ENCODE measurements around the gene PFDN2. TPM values are rescaled to one million over a fixed set of nuclear protein-coding genes. Genes with fewer than 3 reads are reported as not detected.

PFDN2 gene
- total and polyA plus RNA-seq, 2 donors (not counting 3 experiments of a cell fraction or from before 2014, with no cell fraction given), result 104 to 157 TPM

- dilution Hi-C loops (cut with MboI; ENCODE audit: extremely low pct_ligation_motif_present, low sequenced_read_pairs), result no loop called here
- TF ChIP-seq, protein P1, sequence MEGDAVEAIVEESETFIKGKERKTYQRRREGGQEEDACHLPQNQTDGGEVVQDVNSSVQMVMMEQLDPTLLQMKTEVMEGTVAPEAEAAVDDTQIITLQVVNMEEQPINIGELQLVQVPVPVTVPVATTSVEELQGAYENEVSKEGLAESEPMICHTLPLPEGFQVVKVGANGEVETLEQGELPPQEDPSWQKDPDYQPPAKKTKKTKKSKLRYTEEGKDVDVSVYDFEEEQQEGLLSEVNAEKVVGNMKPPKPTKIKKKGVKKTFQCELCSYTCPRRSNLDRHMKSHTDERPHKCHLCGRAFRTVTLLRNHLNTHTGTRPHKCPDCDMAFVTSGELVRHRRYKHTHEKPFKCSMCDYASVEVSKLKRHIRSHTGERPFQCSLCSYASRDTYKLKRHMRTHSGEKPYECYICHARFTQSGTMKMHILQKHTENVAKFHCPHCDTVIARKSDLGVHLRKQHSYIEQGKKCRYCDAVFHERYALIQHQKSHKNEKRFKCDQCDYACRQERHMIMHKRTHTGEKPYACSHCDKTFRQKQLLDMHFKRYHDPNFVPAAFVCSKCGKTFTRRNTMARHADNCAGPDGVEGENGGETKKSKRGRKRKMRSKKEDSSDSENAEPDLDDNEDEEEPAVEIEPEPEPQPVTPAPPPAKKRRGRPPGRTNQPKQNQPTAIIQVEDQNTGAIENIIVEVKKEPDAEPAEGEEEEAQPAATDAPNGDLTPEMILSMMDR (IDR thresholded peaks at IDR 0.05; ENCODE audit: extremely low read depth in 1 of 2, insufficient read depth in 1 of 2, low read depth in 1 of 2, low read length in 2 of 2), result no peak
- TF ChIP-seq POLR2AphosphoS5 (IDR thresholded peaks at IDR 0.05; ENCODE audit: insufficient read depth, low read depth, low read length) (no peak), POLR2A (IDR thresholded peaks at IDR 0.05; ENCODE audit: low read depth, low read length) (no peak), JUN (IDR thresholded peaks at IDR 0.05; ENCODE audit: borderline replicate concordance, insufficient read depth, insufficient read length, low read depth) (no peak), FOS (IDR thresholded peaks at IDR 0.05; ENCODE audit: borderline replicate concordance, insufficient read depth, low read length) (no peak), GATA2 (IDR thresholded peaks at IDR 0.05; ENCODE audit: insufficient read depth, insufficient read length, low read depth, low read length) (no peak), EZH2 (IDR thresholded peaks at IDR 0.05; ENCODE audit: borderline replicate concordance, low read depth, low read length, severe bottlenecking) (no peak), MYC (IDR thresholded peaks at IDR 0.05; ENCODE audit: low read depth, low read length) (no peak)
- TF ChIP-seq, protein P2, sequence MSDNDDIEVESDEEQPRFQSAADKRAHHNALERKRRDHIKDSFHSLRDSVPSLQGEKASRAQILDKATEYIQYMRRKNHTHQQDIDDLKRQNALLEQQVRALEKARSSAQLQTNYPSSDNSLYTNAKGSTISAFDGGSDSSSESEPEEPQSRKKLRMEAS (IDR thresholded peaks at IDR 0.05; ENCODE audit: insufficient read depth, insufficient read length), result no peak
These were observed 25.2 kb downstream of the PFDN2 start for GRCh38 chr1:161092621-161093028.

More at GRCh38 chr1:161092621-161093028, 25.2 kb downstream of the PFDN2 start:
- Histone ChIP-seq H3K36me3 (ENCODE audit: control insufficient read depth in 2 of 2, extremely low read depth in 1 of 2, insufficient read depth in 2 of 2, low read length in 2 of 2) (no peaks in the 10 kb centered on the region), H3K4me3 (replicated peaks in 1 of 3; ENCODE audit: insufficient read depth in 1 of 3, low read depth in 1 of 3, low read length in 3 of 3) (no peak overlapping the region), H3K4me1 (ENCODE audit: control insufficient read depth, extremely low read depth, insufficient read depth, low read length) (no peaks in the 10 kb centered on the region), H3K9me1 (replicated peaks; ENCODE audit: control insufficient read depth, extremely low read depth, insufficient read depth, low read length) (no peaks in the 10 kb centered on the region), H3K4me2 (ENCODE audit: insufficient read depth, low read length) (no peak overlapping the region), H3K27me3 (ENCODE audit: control insufficient read depth in 2 of 2, insufficient read depth in 2 of 2, low read length in 2 of 2) (no peaks in the 10 kb centered on the region), H3K9me3 (replicated peaks; ENCODE audit: control insufficient read depth, insufficient read depth, low read length) (no peaks in the 10 kb centered on the region), H2AFZ (ENCODE audit: low read depth, low read length) (no peak overlapping the region), H3K79me2 (ENCODE audit: control insufficient read depth, insufficient read depth, low read length) (no peaks in the 10 kb centered on the region), H4K20me1 (replicated peaks; ENCODE audit: control insufficient read depth, extremely low read depth, insufficient read depth, low read length) (no peaks in the 10 kb centered on the region), H3K9ac (replicated peaks; ENCODE audit: extremely low read depth, insufficient read depth, low read length) (no peak overlapping the region), H3K27ac (ENCODE audit: insufficient read depth, low read depth, low read length) (no peak overlapping the region)
- no TSS peak for BruUV-seq (replicated peaks)
- ChIA-PET POLR2A (no interaction called here), CTCF (interaction anchor here (1.5 kb wide), 1 partner anchor 95 kb away, joined by 4 read pairs; no protein-coding TSS in a partner anchor)
- FAIRE-seq (no peak), DNase-seq (ENCODE audit: low read depth, low spot score) (no peak)
- intact Hi-C loops (cut with micrococcal nuclease), result no loop called here
